HepG2 (cell line): ENCODE data around the gene DAZAP1. TPM values are rescaled to one million over a fixed set of nuclear protein-coding genes. Genes with fewer than 3 reads are reported as not detected.

Source experiments
- BCL6 ChIP-seq: IDR thresholded peaks from 2 replicates; pipeline ENCODE4 v1.6.1; 2016; ENCODE audit warnings: missing genetic modification reagents, missing compliant biosample characterization
- BRF2 ChIP-seq: sonication (generic); formaldehyde crosslinking; IDR thresholded peaks from 2 replicates; pipeline ENCODE4 v1.8.1; 2022; ENCODE audit warnings: mild to moderate bottlenecking, missing genetic modification reagents
- DZIP1 ChIP-seq: sonication (generic); formaldehyde crosslinking; IDR thresholded peaks from 2 replicates; pipeline ENCODE4 v1.5.0; 2020; ENCODE audit warnings: mild to moderate bottlenecking, missing genetic modification reagents
- GFI1 ChIP-seq: sonication (generic); formaldehyde crosslinking; IDR thresholded peaks from 2 replicates; pipeline ENCODE4 v1.5.0; 2020; ENCODE audit warnings: missing genetic modification reagents, mild to moderate bottlenecking, borderline replicate concordance
- GZF1 ChIP-seq: sonication (generic); formaldehyde crosslinking; IDR thresholded peaks from 2 replicates; pipeline ENCODE4 v1.5.1; 2020; ENCODE audit warnings: mild to moderate bottlenecking, missing genetic modification reagents
- IRF2 ChIP-seq: IDR thresholded peaks from 2 replicates; pipeline ENCODE4 v1.6.1; 2018; ENCODE audit warnings: missing genetic modification reagents, missing compliant biosample characterization
- KMT2A ChIP-seq: sonication (generic); formaldehyde crosslinking; IDR thresholded peaks from 2 replicates; pipeline ENCODE4 v1.4.0; 2020; ENCODE audit warnings: missing genetic modification reagents
- MIXL1 ChIP-seq: IDR thresholded peaks from 2 replicates; pipeline ENCODE4 v1.6.1; 2016
- MYNN ChIP-seq: sonication (generic); formaldehyde crosslinking; IDR thresholded peaks from 2 replicates; pipeline ENCODE4 v1.4.0; 2020; ENCODE audit warnings: mild to moderate bottlenecking, low read depth, missing genetic modification reagents
- PPARG ChIP-seq: conservative IDR thresholded peaks from 2 replicates; pipeline ENCODE4 v1.6.1; 2016; ENCODE audit warnings: missing biosample characterization, missing genetic modification reagents
- USF2 ChIP-seq, 2 experiments: sonication (generic) in 1 of 2; formaldehyde crosslinking in 1 of 2; IDR thresholded peaks; 2 replicates each; pipeline versions ENCODE4 v1.5.1 to v1.6.1; 2011 to 2020; ENCODE audit warnings: borderline replicate concordance in 1 of 2, low read depth in 1 of 2, low read length in 1 of 2, mild to moderate bottlenecking in 1 of 2, missing genetic modification reagents in 1 of 2, moderate library complexity in 1 of 2
- ZBTB33 ChIP-seq: sonication (generic); formaldehyde crosslinking; IDR thresholded peaks from 2 replicates; pipeline ENCODE4 v1.4.0; 2020; ENCODE audit warnings: missing genetic modification reagents
- ZNF30 ChIP-seq: sonication (generic); formaldehyde crosslinking; IDR thresholded peaks from 2 replicates; pipeline ENCODE4 v1.5.0; 2020; ENCODE audit warnings: mild to moderate bottlenecking, missing genetic modification reagents
- ZNF333 ChIP-seq: sonication (generic); formaldehyde crosslinking; IDR thresholded peaks from 2 replicates; pipeline ENCODE4 v1.4.0; 2020; ENCODE audit warnings: mild to moderate bottlenecking, missing genetic modification reagents, borderline replicate concordance
- ZNF691 ChIP-seq: sonication (generic); formaldehyde crosslinking; IDR thresholded peaks from 2 replicates; pipeline ENCODE4 v1.4.0; 2020; ENCODE audit warnings: missing genetic modification reagents, low read depth, mild to moderate bottlenecking, borderline replicate concordance
- ZNF704 ChIP-seq: sonication (generic); formaldehyde crosslinking; IDR thresholded peaks from 2 replicates; pipeline ENCODE4 v1.8.1; 2023; ENCODE audit warnings: mild to moderate bottlenecking, inconsistent platforms, moderate library complexity, missing genetic modification reagents, borderline replicate concordance
- polyA plus RNA-seq, 8 experiments: library from polyadenylated mRNA; depleted of rRNA in 3 of 8; stranded (reverse) in 7 of 8; unstranded in 1 of 8; fragments of >200 nt; fragmentation: Illumina TruSeq in 4 of 8; extraction: Trizol in 4 of 8; gene quantifications; 2 replicates each; pipeline versions ENCODE4 v1.2.1 to v1.2.3, GENCODE V29; 2011 to 2016; ENCODE audit warnings: low read depth in 4 of 8, missing spikeins in 1 of 8, mixed read lengths in 1 of 8; ENCODE audit not compliant: insufficient read depth in 1 of 8
- total RNA-seq, 5 experiments: library from RNA; depleted of rRNA; stranded (reverse); fragments of >200 nt; fragmentation: Illumina TruSeq; extraction: Trizol; gene quantifications; 2 replicates each; pipeline ENCODE4 v1.2.3, GENCODE V29; 2016; ENCODE audit warnings: low read depth in 1 of 5

The DAZAP1 gene
- total and polyA plus RNA-seq, 2 of the 13 experiments (the other 11 are each of a cell fraction or from before 2014, with no cell fraction given) = 63.3 to 79.2 TPM

- TF ChIP-seq DZIP1 (CRISPR knock-in tag) (0 out of 2 replicates have a peak, but pooled peaks have one; percentile 44), BRF2 (0 out of 2 replicates have a peak, but pooled peaks have one; percentile 41), ZBTB33 (peak; percentile 97), MYNN (CRISPR knock-in tag) (no peak), ZNF333 (CRISPR knock-in tag) (no peak), USF2 (IDR thresholded peaks at IDR 0.05; ENCODE audit: low read depth, low read length) (peak; percentile 35; the same call in 1 of the 2 replicates), USF2 (CRISPR knock-in tag; IDR thresholded peaks at IDR 0.05; ENCODE audit: borderline replicate concordance) (no peak; the same call in 1 of the 2 replicates), ZNF30 (no peak), IRF2 (CRISPR knock-in tag) (0 out of 2 replicates have a peak, but pooled peaks have one; percentile 22), BCL6 (no peak), MIXL1 (no peak), ZNF691 (CRISPR knock-in tag) (peak; percentile 46; the same call in 1 of the 2 replicates), GZF1 (CRISPR knock-in tag) (no peak), PPARG (CRISPR knock-in tag) (0 out of 2 replicates have a peak, but pooled peaks have one; percentile 21), ZNF704 (CRISPR knock-in tag) (no peak), KMT2A (CRISPR knock-in tag) (no peak), GFI1 (CRISPR knock-in tag) (peak; percentile 34; the same call in 1 of the 2 replicates)
These were observed 17.0 kb downstream of the DAZAP1 start (continued) for GRCh38 chr19:1424192-1424955.
